ENCODE data around the gene MECP2. TPM values are rescaled to one million over a fixed set of nuclear protein-coding genes. Genes with fewer than 3 reads are reported as not detected.

Gene MECP2
- total RNA-seq, 1 experiment from 2014 or later, result 47.3 TPM

DNA sequence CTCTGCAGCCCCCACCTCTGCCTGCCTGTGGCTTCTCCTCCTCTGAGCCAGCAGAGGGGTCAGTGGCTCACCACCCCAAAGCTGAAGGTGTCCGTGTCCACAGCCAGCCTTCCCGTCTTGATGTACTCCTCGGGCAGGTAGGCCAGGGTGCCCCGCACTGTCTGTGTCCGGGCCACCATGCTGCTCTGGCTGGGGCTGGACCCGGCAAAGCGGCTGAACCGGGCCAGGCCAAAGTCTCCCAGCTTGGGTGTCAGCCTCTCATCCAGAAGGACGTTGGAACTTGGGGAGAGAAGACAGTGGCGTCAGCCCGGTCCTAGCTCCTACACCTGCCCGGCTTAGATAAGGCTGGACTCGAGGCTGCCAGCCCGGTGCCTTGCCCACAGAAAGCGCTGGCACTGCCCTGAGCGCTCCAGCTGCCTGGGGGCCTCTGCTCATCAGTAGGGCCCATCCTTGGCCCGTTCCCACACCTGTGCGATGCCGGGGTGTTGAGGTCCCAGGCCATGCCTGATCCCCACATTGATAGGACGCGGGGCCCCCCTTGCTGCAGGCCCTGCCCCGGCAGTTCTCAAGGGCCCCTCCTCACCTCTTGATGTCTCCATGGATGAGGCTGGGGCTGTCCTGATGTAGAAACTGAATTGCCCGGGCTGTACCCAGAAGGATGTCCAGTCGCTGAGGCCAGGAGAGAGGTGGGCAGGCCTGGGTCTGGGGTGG is 81.0 kb downstream of the MECP2 start:
- no peaks in the 10 kb centered on the region for H3K9me3 ChIP-seq (ENCODE audit: low read length)
- POLR2A ChIA-PET (ENCODE audit: unreplicated experiment), result no interaction called here
- no peaks in the 10 kb centered on the region for H3F3A ChIP-seq (ENCODE audit: low read length, unreplicated experiment)
- H3K4me3 ChIP-seq (ENCODE audit: low read length), result no peak overlapping the region
- peaks cover 37% of the 10 kb centered on the region for H3K36me3 ChIP-seq (ENCODE audit: low read depth, low read length)
- CTCF ChIA-PET, result no interaction called here
- TF ChIP-seq EZH2 (IDR thresholded peaks at IDR 0.05; ENCODE audit: low read length, unreplicated experiment) (no peak), EZH2phosphoT487 (IDR thresholded peaks at IDR 0.05; ENCODE audit: borderline replicate concordance, low read length) (no peak)
- TF ChIP-seq, protein P1, sequence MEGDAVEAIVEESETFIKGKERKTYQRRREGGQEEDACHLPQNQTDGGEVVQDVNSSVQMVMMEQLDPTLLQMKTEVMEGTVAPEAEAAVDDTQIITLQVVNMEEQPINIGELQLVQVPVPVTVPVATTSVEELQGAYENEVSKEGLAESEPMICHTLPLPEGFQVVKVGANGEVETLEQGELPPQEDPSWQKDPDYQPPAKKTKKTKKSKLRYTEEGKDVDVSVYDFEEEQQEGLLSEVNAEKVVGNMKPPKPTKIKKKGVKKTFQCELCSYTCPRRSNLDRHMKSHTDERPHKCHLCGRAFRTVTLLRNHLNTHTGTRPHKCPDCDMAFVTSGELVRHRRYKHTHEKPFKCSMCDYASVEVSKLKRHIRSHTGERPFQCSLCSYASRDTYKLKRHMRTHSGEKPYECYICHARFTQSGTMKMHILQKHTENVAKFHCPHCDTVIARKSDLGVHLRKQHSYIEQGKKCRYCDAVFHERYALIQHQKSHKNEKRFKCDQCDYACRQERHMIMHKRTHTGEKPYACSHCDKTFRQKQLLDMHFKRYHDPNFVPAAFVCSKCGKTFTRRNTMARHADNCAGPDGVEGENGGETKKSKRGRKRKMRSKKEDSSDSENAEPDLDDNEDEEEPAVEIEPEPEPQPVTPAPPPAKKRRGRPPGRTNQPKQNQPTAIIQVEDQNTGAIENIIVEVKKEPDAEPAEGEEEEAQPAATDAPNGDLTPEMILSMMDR (conservative IDR thresholded peaks at IDR 0.05; ENCODE audit: low read depth, low read length), result no peak
- H3K9me2 ChIP-seq (replicated peaks; ENCODE audit: low read length), result no peaks in the 10 kb centered on the region
- H3K27ac ChIP-seq (ENCODE audit: low read length), result no peak overlapping the region
- no peak overlapping the region for H2AFZ ChIP-seq (ENCODE audit: low read length)
- 0 out of 2 replicates have a peak, but pooled peaks cover 3% of the 10 kb centered on the region for H4K20me1 ChIP-seq (ENCODE audit: low read length)
- peaks cover 24% of the 10 kb centered on the region for H3K4me1 ChIP-seq (ENCODE audit: insufficient read depth, low read length)
- peaks cover 51% of the 10 kb centered on the region for H3K79me2 ChIP-seq (ENCODE audit: low read length)
- BruUV-seq (replicated peaks), result no TSS peak
- no peak overlapping the region for H3K9ac ChIP-seq (ENCODE audit: low read length)
- H3K27me3 ChIP-seq (ENCODE audit: low read length), result no peaks in the 10 kb centered on the region
- intact Hi-C loops (cut with micrococcal nuclease), result no loop called here
- DNase-seq, result no peak
- no peak for ATAC-seq
- H3K4me2 ChIP-seq (ENCODE audit: low read length), result no peak overlapping the region

DNA sequence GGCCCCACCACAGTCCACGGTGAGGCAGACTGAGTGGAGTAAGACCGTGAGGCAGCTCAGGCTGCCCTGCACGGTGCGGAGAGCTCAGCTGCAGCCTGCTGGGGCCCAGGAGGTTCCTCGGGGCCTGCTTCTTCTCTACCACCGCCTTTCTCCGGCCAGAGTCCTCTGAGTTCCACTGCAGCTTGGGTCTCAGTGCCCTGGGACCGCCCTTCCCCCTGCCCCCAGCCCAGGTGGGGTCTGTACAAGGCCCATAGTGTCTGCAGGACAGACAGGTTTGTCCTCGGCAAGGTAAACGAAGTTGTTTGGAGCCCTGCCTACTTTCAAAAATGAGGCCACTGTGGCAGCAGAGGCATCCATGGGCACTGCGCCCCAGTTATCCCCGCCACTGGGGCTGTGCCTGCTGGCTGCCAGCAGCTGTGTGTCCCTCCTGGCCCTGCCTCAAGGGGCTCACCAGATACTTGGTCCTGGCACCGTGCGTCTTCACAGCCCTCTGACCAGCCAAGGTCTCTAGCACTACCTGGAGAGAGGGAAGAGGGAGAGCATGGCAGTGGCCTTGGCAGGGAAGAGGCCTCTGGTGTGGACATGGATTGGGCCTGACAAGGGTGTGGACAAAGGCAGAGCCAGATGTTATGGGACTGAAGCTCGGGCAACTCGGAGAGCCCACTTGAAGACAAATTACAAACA is 81.8 kb downstream of the MECP2 start:
- DNase-seq, result no peak
- H3F3A ChIP-seq (ENCODE audit: low read length, unreplicated experiment), result no peaks in the 10 kb centered on the region
- H3K4me2 ChIP-seq (ENCODE audit: low read length), result no peak overlapping the region
- no peak overlapping the region for H2AFZ ChIP-seq (ENCODE audit: low read length)
- POLR2A ChIA-PET (ENCODE audit: unreplicated experiment), result no interaction called here
- H3K27ac ChIP-seq (ENCODE audit: low read length), result no peak overlapping the region
- peaks cover 48% of the 10 kb centered on the region for H3K79me2 ChIP-seq (ENCODE audit: low read length)
- no peaks in the 10 kb centered on the region for H3K9me2 ChIP-seq (replicated peaks; ENCODE audit: low read length)
- H3K4me1 ChIP-seq (ENCODE audit: insufficient read depth, low read length), result peaks cover 17% of the 10 kb centered on the region
- no peak for TF ChIP-seq EZH2phosphoT487 (IDR thresholded peaks at IDR 0.05; ENCODE audit: borderline replicate concordance, low read length)
- H3K9ac ChIP-seq (ENCODE audit: low read length), result no peak overlapping the region
- H3K4me3 ChIP-seq (ENCODE audit: low read length), result no peak overlapping the region
- no TSS peak for BruUV-seq (replicated peaks)
- intact Hi-C loops (cut with micrococcal nuclease), result no loop called here
- H3K36me3 ChIP-seq (ENCODE audit: low read depth, low read length), result peaks cover 41% of the 10 kb centered on the region
- ATAC-seq, result no peak
- H3K27me3 ChIP-seq (ENCODE audit: low read length), result no peaks in the 10 kb centered on the region
- CTCF ChIA-PET, result no interaction called here
- 0 out of 2 replicates have a peak, but pooled peaks cover 3% of the 10 kb centered on the region for H4K20me1 ChIP-seq (ENCODE audit: low read length)
- no peaks in the 10 kb centered on the region for H3K9me3 ChIP-seq (ENCODE audit: low read length)

DNA sequence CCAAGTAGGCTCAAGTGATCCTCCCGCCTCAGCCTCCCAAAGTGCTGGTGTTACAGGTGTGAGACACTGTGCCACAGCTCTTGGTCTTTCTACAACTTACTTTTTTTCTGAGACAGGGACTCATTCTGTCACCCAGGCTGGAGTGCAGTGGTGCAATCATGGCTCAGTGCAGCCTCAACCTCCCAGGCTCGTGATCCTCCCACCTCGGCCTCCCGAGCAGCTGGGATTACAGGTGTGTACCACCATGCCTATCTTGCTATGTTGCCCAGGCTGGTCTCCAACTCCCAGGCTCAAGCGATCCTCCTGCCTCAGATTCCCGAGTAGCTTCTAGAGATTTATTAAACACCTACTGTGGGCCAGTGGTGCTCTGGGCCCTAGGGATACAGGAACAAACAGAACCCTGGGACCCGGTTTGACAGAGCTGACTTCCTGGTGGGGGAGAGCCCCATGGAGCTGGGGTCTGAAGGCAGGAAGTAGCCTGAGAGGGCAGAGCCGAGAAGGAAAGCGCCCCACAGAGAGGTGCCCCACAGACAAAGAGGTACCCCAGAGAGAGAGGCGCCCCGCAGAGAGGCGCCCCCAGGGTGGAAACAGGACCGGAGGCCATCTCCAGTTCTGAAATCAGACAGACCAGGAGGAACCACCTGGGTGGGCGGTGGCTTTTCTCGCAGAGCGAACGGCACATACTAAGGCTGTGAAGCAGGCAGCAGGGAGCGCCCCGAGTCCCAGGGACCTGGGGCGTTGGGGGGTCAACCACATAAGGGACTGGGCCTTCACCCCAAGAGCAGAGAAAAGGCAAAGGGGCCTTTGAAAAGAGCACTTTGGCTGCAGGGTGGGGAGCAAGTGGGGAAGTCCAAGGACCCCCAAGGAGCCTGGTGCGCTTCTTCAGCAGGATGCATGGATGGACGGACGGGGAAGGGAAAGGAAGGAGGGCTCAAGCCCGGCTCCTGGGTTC is 82.8 kb downstream of the MECP2 start:
- TF ChIP-seq, protein P1 (conservative IDR thresholded peaks at IDR 0.05; ENCODE audit: low read depth, low read length), result no peak
- no peak for TF ChIP-seq EZH2phosphoT487 (IDR thresholded peaks at IDR 0.05; ENCODE audit: borderline replicate concordance, low read length)
- TF ChIP-seq EZH2 (IDR thresholded peaks at IDR 0.05; ENCODE audit: low read length, unreplicated experiment), result no peak
- BruUV-seq (replicated peaks), result no TSS peak
- H3K9ac ChIP-seq (ENCODE audit: low read length), result no peak overlapping the region

More for the DNA sequence above, 82.8 kb downstream of the MECP2 start:
- intact Hi-C loops (cut with micrococcal nuclease), result no loop called here
- ChIA-PET POLR2A (ENCODE audit: unreplicated experiment) (no interaction called here), CTCF (interaction anchor here (0.6 to 0.7 kb wide), 2 partner anchors 25 to 67 kb away, joined by 3 to 6 read pairs; no protein-coding TSS in a partner anchor)
- Histone ChIP-seq H3K9me2 (replicated peaks; ENCODE audit: low read length) (no peaks in the 10 kb centered on the region), H3K9me3 (ENCODE audit: low read length) (no peaks in the 10 kb centered on the region), H3F3A (ENCODE audit: low read length, unreplicated experiment) (no peaks in the 10 kb centered on the region), H2AFZ (ENCODE audit: low read length) (no peak overlapping the region), H3K4me3 (ENCODE audit: low read length) (no peak overlapping the region), H3K4me1 (ENCODE audit: insufficient read depth, low read length) (peaks cover 10% of the 10 kb centered on the region; the same call in 1 of the 2 replicates), H3K36me3 (ENCODE audit: low read depth, low read length) (peaks cover 41% of the 10 kb centered on the region), H3K27ac (ENCODE audit: low read length) (no peak overlapping the region), H3K27me3 (ENCODE audit: low read length) (no peaks in the 10 kb centered on the region), H3K79me2 (ENCODE audit: low read length) (peaks cover 40% of the 10 kb centered on the region), H4K20me1 (ENCODE audit: low read length) (0 out of 2 replicates have a peak, but pooled peaks cover 3% of the 10 kb centered on the region), H3K4me2 (ENCODE audit: low read length) (no peak overlapping the region)
- no peak for ATAC-seq
- no peak for DNase-seq

All from PC-3 (cell line).